Activated gamma-delta T cell treated with anti-CD3 and anti-CD28 coated beads, Interleukin-2, amount 50 U/mL, for 16 hours (primary cell): Measurements from ENCODE around the gene FRMD3.

ENCODE experiments used
- DNase-seq: peaks from one replicate; pipeline ENCODE4 v3.0.0-alpha.2; 2020; ENCODE audit warnings: low read depth

Gene FRMD3

GRCh38 chr9:83472764-83473163, 65.4 kb downstream of the FRMD3 start:
- no peak for DNase-seq

GRCh38 chr9:83472221-83472665, 66.0 kb downstream of the FRMD3 start:
- no peak for DNase-seq

GRCh38 chr9:83471241-83471640, 67.0 kb downstream of the FRMD3 start:
- no peak for DNase-seq

- DNase-seq: no peak
Measured at GRCh38 chr9:83469722-83470121, 68.5 kb downstream of the FRMD3 start.

- DNase-seq: no peak
Measured at GRCh38 chr9:83468821-83469220, 69.4 kb downstream of the FRMD3 start.

- no peak for DNase-seq
Measured at GRCh38 chr9:83466877-83467276, 71.3 kb downstream of the FRMD3 start.

GRCh38 chr9:83466351-83466750, 71.8 kb downstream of the FRMD3 start:
- DNase-seq: no peak

- no peak for DNase-seq
Measured at GRCh38 chr9:83459830-83460229, 78.4 kb downstream of the FRMD3 start.

- no peak for DNase-seq
Measured at GRCh38 chr9:83458530-83458929, 79.7 kb downstream of the FRMD3 start.

- no peak for DNase-seq
Measured at GRCh38 chr9:83457005-83457404, 81.2 kb downstream of the FRMD3 start.

GRCh38 chr9:83456226-83456625, 82.0 kb downstream of the FRMD3 start:
- DNase-seq: no peak

- no peak for DNase-seq
Measured at GRCh38 chr9:83454076-83454475, 84.1 kb downstream of the FRMD3 start.

GRCh38 chr9:83451308-83451707, 86.9 kb downstream of the FRMD3 start:
- no peak for DNase-seq

GRCh38 chr9:83449983-83450382, 88.2 kb downstream of the FRMD3 start:
- no peak for DNase-seq

- no peak for DNase-seq
Measured at GRCh38 chr9:83449166-83449565, 89.0 kb downstream of the FRMD3 start.

GRCh38 chr9:83448626-83449025, 89.6 kb downstream of the FRMD3 start:
- DNase-seq: no peak

GRCh38 chr9:83447351-83447750, 90.8 kb downstream of the FRMD3 start:
- DNase-seq: no peak

- DNase-seq: no peak
Measured at GRCh38 chr9:83445703-83446265, 92.4 kb downstream of the FRMD3 start.

GRCh38 chr9:83444110-83444509, 94.1 kb downstream of the FRMD3 start:
- no peak for DNase-seq

- DNase-seq: no peak
Measured at GRCh38 chr9:83441390-83441789, 96.8 kb downstream of the FRMD3 start.

GRCh38 chr9:83440641-83441040, 97.6 kb downstream of the FRMD3 start:
- DNase-seq: no peak

GRCh38 chr9:83435301-83435700, 102.9 kb downstream of the FRMD3 start:
- DNase-seq: no peak

- DNase-seq: no peak
Measured at GRCh38 chr9:83434254-83434653, 103.9 kb downstream of the FRMD3 start.

- no peak for DNase-seq
Measured at GRCh38 chr9:83433846-83434245, 104.4 kb downstream of the FRMD3 start.
